Spinal cord (tissue), 10 donors: ENCODE measurements around the gene XAGE2. TPM values are rescaled to one million over a fixed set of nuclear protein-coding genes. Genes with fewer than 3 reads are reported as not detected.

Experiments used
- DNase-seq, 6 donors: peaks; one replicate each; pipeline versions ENCODE4 v3.0.0 to v3.0.0-alpha.2; 2013 to 2015; ENCODE audit warnings: low spot score in 6 of 6, low read depth in 4 of 6
- H3K27ac ChIP-seq: one replicate; pipeline ENCODE4 v1.5.1; 2013; ENCODE audit warnings: low read depth, low read length, control low read depth
- H3K27me3 ChIP-seq: one replicate; pipeline ENCODE4 v1.6.1; 2013; ENCODE audit warnings: low read length; ENCODE audit not compliant: control insufficient read depth, insufficient read depth
- H3K36me3 ChIP-seq: one replicate; pipeline ENCODE4 v1.6.1; 2013; ENCODE audit warnings: low read length; ENCODE audit not compliant: control insufficient read depth, insufficient read depth
- H3K4me1 ChIP-seq: one replicate; pipeline ENCODE4 v1.6.1; 2013; ENCODE audit warnings: low read length; ENCODE audit not compliant: control insufficient read depth, insufficient read depth
- H3K4me3 ChIP-seq: one replicate; pipeline ENCODE4 v1.5.1; 2013; ENCODE audit warnings: low read depth, low read length, control low read depth
- H3K9me3 ChIP-seq: one replicate; pipeline ENCODE4 v1.6.1; 2013; ENCODE audit warnings: low read length; ENCODE audit not compliant: control insufficient read depth, insufficient read depth
- WGBS: methylation state at CpG from one replicate; pipeline ENCODE4 v1.1.5; 2013; ENCODE audit warnings: missing lambda C conversion rate; ENCODE audit not compliant: insufficient coverage; 5-methylcytosine and 5-hydroxymethylcytosine counted together
- polyA plus RNA-seq, 2 donors: library from polyadenylated mRNA; unstranded; fragments of 120-200 nt; gene quantifications; one replicate each; pipeline ENCODE4 v1.2.1, GENCODE V29; 2013; ENCODE audit not compliant: insufficient read length in 2 of 2
- small RNA-seq: library from RNA; depleted of rRNA; stranded (forward); fragments of <200 nt; gene quantifications from one replicate; pipeline ENCODE3, GENCODE V24; 2014; ENCODE audit warnings: low replicate concordance
- total RNA-seq, 2 donors: library from RNA; depleted of rRNA in 1 of 2; stranded (reverse); fragments of 120-200 nt in 1 of 2; fragments of >200 nt in 1 of 2; gene quantifications; one replicate each; pipeline versions ENCODE4 v1.2.3 to v1.2.4, GENCODE V29; 2013 to 2014
- donor health status: healthy.

Gene XAGE2
- total and polyA plus RNA-seq, 4 donors = 0.50 TPM; not detected in 3

- Histone ChIP-seq H3K4me3 (no peak overlapping the region), H3K9me3 (no peaks in the 10 kb centered on the region), H3K27me3 (peaks cover 10% of the 10 kb centered on the region), H3K4me1 (no peaks in the 10 kb centered on the region), H3K27ac (no peak overlapping the region), H3K36me3 (no peaks in the 10 kb centered on the region)
- 74% methylated on average over 7 of the region's 8 CpGs for WGBS
- no peak for DNase-seq
Observed at GRCh38 chrX:52420824-52421443, 52.1 kb downstream of the XAGE2 start.

- H3K36me3 ChIP-seq = no peaks in the 10 kb centered on the region
- H3K4me1 ChIP-seq = no peaks in the 10 kb centered on the region
- H3K4me3 ChIP-seq = no peak overlapping the region
- no peak overlapping the region for H3K27ac ChIP-seq
- no CpG with 5 or more reads among the region's 1 CpG for WGBS
- H3K27me3 ChIP-seq = peaks cover 17% of the 10 kb centered on the region
- DNase-seq = no peak
- H3K9me3 ChIP-seq = no peaks in the 10 kb centered on the region
Observed at GRCh38 chrX:52422884-52423283, 54.1 kb downstream of the XAGE2 start.

- peaks cover 14% of the 10 kb centered on the region for H3K27me3 ChIP-seq
- H3K4me1 ChIP-seq = no peaks in the 10 kb centered on the region
- no peaks in the 10 kb centered on the region for H3K9me3 ChIP-seq
- H3K36me3 ChIP-seq = no peaks in the 10 kb centered on the region
- H3K4me3 ChIP-seq = no peak overlapping the region
- no peak overlapping the region for H3K27ac ChIP-seq
- DNase-seq = no peak
- WGBS = 75% methylated on average over 1 of the region's 1 CpG
Observed at GRCh38 chrX:52424656-52425055, 55.8 kb downstream of the XAGE2 start.

Small RNAs within 50 kb of the gene (small RNA-seq; reads per million reads assigned to genes)
- not detected for gene MIR8088

Other genes with a start within 250 kb of the XAGE2 start
- gene MAGED4, start 184.1 kb upstream of the XAGE2 start, total RNA-seq = 10 to 100 TPM; 39.7 to 55.2 TPM
- gene MAGED4, start 184.1 kb upstream of the XAGE2 start, polyA plus RNA-seq = 100 to 1,000 TPM; 231 to 268 TPM
- gene XAGE1A, start 126.8 kb downstream of the XAGE2 start, total RNA-seq = not detected
- gene XAGE1A, start 126.8 kb downstream of the XAGE2 start, polyA plus RNA-seq = not detected
- gene XAGE1B, start 148.0 kb downstream of the XAGE2 start, total RNA-seq = not detected
- not detected for gene XAGE1B, start 148.0 kb downstream of the XAGE2 start, polyA plus RNA-seq